DOHH2 (cell line): ENCODE data around the gene CLK2.
"Not testable (repeated sequence)": the region's sequence is repeated elsewhere in the genome, so short reads cannot be mapped to it uniquely, and the experiment has no call there.

ENCODE experiments used
- H3F3A ChIP-seq: fragments of 200-600 bp; sonication (generic), shearing (Covaris generic); 2 replicates; pipeline ENCODE4 v1.6.0; 2016; ENCODE audit warnings: antibody characterized with exemption, mild to moderate bottlenecking; ENCODE audit not compliant: control insufficient read depth, insufficient read depth
- H3K27ac ChIP-seq: fragments of 200-600 bp; sonication (generic); 2 replicates; pipeline ENCODE4 v1.5.1; 2014; ENCODE audit warnings: low read depth, mild to moderate bottlenecking, low read length, moderate library complexity
- H3K27me3 ChIP-seq: fragments of 200-600 bp; sonication (generic); 2 replicates; pipeline ENCODE4 v1.6.1; 2014; ENCODE audit warnings: mild to moderate bottlenecking, low read length, mixed read lengths; ENCODE audit not compliant: control insufficient read depth
- H3K36me3 ChIP-seq: fragments of 200-600 bp; sonication (generic); 2 replicates; pipeline ENCODE4 v1.6.1; 2014; ENCODE audit warnings: mild to moderate bottlenecking, low read length, moderate library complexity, mixed read lengths; ENCODE audit not compliant: control insufficient read depth
- H3K4me1 ChIP-seq: fragments of 200-600 bp; sonication (generic); 2 replicates; pipeline ENCODE4 v1.6.1; 2014; ENCODE audit warnings: mild to moderate bottlenecking, low read length, mixed read lengths; ENCODE audit not compliant: control insufficient read depth
- H3K4me2 ChIP-seq: fragments of 200-600 bp; sonication (generic); 2 replicates; pipeline ENCODE4 v1.6.0; 2014; ENCODE audit warnings: mild to moderate bottlenecking, low read length, moderate library complexity
- H3K4me3 ChIP-seq: fragments of 200-600 bp; sonication (generic); 2 replicates; pipeline ENCODE4 v1.5.1; 2014; ENCODE audit warnings: mild to moderate bottlenecking, low read length, mixed read lengths
- H3K79me2 ChIP-seq: fragments of 200-600 bp; sonication (generic); 2 replicates; pipeline ENCODE4 v1.6.1; 2014; ENCODE audit warnings: mild to moderate bottlenecking, low read length, mixed read lengths; ENCODE audit not compliant: control insufficient read depth
- H3K9me2 ChIP-seq: fragments of 200-600 bp; sonication (generic); replicated peaks from 2 replicates; pipeline ENCODE4 v1.6.1; 2014; ENCODE audit warnings: mild to moderate bottlenecking, low read length, mixed read lengths; ENCODE audit not compliant: control insufficient read depth
- H3K9me3 ChIP-seq: fragments of 200-600 bp; sonication (generic); 2 replicates; pipeline ENCODE4 v1.6.1; 2014; ENCODE audit warnings: antibody characterized with exemption, low read length, mixed read lengths; ENCODE audit not compliant: control insufficient read depth, insufficient read depth
- H4K20me1 ChIP-seq: fragments of 200-600 bp; sonication (generic); 2 replicates; pipeline ENCODE4 v1.6.0; 2014; ENCODE audit warnings: low read depth, mild to moderate bottlenecking, antibody characterized with exemption, low read length, moderate library complexity; ENCODE audit not compliant: control insufficient read depth, insufficient read depth
- EZH2phosphoT487 ChIP-seq: fragments of 200-600 bp; sonication (generic); IDR thresholded peaks from 2 replicates; pipeline ENCODE4 v1.6.1; 2017; ENCODE audit warnings: borderline replicate concordance, mild to moderate bottlenecking, antibody characterized with exemption, low read length, moderate library complexity, mixed read lengths
- TF ChIP-seq, protein P1 (sequence below): fragments of 200-600 bp; sonication (generic); IDR thresholded peaks from one replicate; pipeline ENCODE4 v1.5.1; 2014; ENCODE audit warnings: antibody characterized with exemption, mild to moderate bottlenecking, low read depth, low read length; ENCODE audit not compliant: poor library complexity, severe bottlenecking

The CLK2 gene

DNA sequence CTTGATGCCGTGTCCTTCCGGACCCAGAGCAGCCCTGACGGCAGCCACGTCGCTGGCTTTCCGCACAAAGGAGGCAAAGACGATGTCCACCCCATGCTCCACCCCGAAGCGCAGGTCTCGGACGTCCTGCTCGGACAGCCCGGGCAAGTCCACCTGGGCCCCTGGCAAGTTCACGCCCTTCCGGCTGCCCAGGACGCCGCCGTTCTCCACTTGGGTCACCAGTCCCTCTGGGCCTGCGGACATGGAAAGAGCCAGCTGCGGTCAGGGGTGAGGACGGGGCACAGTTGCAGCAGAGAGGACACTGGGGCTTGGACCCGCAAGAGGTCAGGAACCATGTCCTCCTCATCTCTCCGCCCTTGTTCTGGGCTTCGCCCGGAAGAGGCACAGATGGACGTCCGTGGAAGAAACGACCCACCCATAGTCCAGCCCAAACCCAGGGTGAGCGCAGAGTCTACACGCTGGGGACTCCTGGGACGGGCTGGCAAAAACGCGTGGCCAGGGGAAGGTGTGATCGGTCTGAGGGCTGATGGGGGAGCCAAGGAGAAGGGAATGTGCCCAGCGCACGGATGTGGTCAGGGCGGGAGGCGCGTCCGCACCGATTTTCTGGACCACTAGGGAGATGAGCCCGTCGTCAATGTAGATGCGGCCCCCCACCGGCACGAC, 21.3 kb upstream of the CLK2 start:
- no peaks in the 10 kb centered on the region for H4K20me1 ChIP-seq
- no peak overlapping the region for H3K4me3 ChIP-seq
- H3K9me2 ChIP-seq: no peaks in the 10 kb centered on the region
- H3K4me2 ChIP-seq: no peak overlapping the region
- no peak for TF ChIP-seq EZH2phosphoT487
- TF ChIP-seq, protein P1, sequence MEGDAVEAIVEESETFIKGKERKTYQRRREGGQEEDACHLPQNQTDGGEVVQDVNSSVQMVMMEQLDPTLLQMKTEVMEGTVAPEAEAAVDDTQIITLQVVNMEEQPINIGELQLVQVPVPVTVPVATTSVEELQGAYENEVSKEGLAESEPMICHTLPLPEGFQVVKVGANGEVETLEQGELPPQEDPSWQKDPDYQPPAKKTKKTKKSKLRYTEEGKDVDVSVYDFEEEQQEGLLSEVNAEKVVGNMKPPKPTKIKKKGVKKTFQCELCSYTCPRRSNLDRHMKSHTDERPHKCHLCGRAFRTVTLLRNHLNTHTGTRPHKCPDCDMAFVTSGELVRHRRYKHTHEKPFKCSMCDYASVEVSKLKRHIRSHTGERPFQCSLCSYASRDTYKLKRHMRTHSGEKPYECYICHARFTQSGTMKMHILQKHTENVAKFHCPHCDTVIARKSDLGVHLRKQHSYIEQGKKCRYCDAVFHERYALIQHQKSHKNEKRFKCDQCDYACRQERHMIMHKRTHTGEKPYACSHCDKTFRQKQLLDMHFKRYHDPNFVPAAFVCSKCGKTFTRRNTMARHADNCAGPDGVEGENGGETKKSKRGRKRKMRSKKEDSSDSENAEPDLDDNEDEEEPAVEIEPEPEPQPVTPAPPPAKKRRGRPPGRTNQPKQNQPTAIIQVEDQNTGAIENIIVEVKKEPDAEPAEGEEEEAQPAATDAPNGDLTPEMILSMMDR: no peak
- peaks cover 22% of the 10 kb centered on the region for H3K4me1 ChIP-seq
- H3K79me2 ChIP-seq: no peaks in the 10 kb centered on the region
- no peak overlapping the region for H3K27ac ChIP-seq
- H3K27me3 ChIP-seq: no peaks in the 10 kb centered on the region
- H3F3A ChIP-seq: no peaks in the 10 kb centered on the region
- no peaks in the 10 kb centered on the region for H3K36me3 ChIP-seq
- H3K9me3 ChIP-seq: no peaks in the 10 kb centered on the region

DNA sequence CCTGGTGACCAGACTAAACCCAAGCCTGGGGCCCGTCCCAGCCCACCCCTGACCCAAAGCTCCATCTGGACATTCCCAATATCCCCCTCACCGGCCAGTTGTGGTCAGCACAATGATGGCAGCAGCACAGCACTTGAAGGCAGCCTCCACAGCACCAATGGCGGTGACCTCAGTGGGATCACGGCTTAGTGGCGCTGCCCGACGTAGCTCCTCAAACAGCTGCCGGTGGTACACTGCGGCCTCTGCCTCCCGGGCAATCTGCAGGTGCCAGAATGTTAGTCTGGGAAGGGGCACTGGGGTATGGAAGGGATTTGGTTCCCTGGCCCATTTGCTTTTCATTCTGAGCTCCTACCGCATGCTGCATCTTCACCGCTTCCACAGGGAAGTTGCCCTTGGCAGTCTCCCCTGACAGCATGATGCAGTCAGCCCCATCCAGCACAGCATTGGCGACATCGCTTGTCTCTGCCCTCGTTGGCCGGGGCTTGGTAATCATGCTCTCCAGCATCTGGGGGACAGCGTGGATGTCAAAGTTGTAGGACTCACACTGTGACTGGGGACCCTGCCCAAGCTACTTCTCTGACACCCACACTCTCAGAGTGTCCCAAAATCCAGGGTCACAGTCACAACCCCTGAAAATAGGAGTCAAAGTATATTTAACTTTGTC, 19.9 kb upstream of the CLK2 start:
- Histone ChIP-seq H3K27me3 (no peaks in the 10 kb centered on the region), H3K4me3 (no peak overlapping the region), H3F3A (no peaks in the 10 kb centered on the region), H3K79me2 (no peaks in the 10 kb centered on the region), H3K4me2 (no peak overlapping the region), H4K20me1 (no peaks in the 10 kb centered on the region), H3K9me3 (no peaks in the 10 kb centered on the region), H3K27ac (no peak overlapping the region), H3K36me3 (peaks cover 6% of the 10 kb centered on the region), H3K4me1 (peaks cover 22% of the 10 kb centered on the region), H3K9me2 (no peaks in the 10 kb centered on the region)
- TF ChIP-seq, protein P1: no peak
- TF ChIP-seq EZH2phosphoT487: no peak

DNA sequence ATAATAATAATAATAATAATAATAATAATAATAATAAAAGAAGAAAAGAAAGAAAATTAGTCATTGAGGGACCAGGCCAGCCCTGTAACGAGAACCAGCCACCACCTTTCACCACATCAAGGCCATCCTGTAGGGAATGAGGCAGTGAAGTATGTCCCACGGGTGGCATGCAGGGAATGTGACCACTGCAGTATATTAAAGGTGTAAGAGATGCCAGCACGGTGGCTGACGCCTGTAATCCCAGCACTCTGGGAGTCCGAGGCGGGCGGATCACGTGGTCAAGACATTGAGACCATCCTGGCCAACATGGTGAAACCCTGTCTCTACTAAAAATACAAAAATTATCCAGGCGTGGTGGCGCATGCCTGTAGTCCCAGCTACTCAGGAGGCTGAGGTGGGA, 17.7 kb upstream of the CLK2 start:
- not testable (repeated sequence) for H4K20me1 ChIP-seq, H3K27ac ChIP-seq

DNA sequence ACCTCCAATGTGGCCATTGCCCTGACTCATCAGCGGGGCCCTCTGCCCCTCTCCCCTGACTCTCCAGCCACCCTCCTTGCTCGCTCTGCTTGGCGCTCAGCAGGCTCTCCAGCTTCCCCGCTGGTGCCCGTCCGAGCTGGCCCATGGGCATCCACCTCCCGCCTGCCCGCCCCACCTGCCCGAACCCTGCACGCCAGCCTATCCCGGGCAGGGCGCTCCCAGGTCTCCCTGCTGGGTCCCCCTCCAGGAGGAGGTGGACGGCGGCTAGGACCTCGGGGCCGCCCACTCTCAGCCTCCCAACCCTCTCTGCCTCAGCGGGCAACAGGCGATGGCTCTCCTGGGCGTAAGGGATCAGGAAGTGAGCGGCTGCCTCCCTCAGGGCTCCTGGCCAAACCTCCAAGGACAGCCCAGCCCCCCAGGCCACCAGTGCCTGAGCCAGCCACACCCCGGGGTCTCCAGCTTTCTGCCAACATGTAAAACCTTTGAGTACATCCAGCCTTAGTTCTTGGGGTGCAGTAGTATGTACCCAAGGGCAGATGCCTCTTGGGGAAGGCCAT, 14.8 kb upstream of the CLK2 start:
- Histone ChIP-seq H3K4me3 (no peak overlapping the region), H3K79me2 (no peaks in the 10 kb centered on the region), H3K4me1 (no peaks in the 10 kb centered on the region), H3K27ac (no peak overlapping the region), H3K36me3 (peaks cover 29% of the 10 kb centered on the region), H3K9me3 (no peaks in the 10 kb centered on the region), H3F3A (no peaks in the 10 kb centered on the region), H3K9me2 (no peaks in the 10 kb centered on the region), H3K4me2 (no peak overlapping the region), H4K20me1 (no peaks in the 10 kb centered on the region), H3K27me3 (no peaks in the 10 kb centered on the region)
- TF ChIP-seq, protein P1: no peak
- no peak for TF ChIP-seq EZH2phosphoT487

More for the DNA sequence above, 17.7 kb upstream of the CLK2 start:
- not testable (repeated sequence) for H3F3A ChIP-seq, H3K9me2 ChIP-seq, H3K4me2 ChIP-seq, H3K4me3 ChIP-seq, H3K79me2 ChIP-seq, H3K9me3 ChIP-seq, H3K27me3 ChIP-seq, H3K4me1 ChIP-seq
- H3K36me3 ChIP-seq: peaks cover 15% of the 10 kb centered on the region
